Kidney glomerular epithelial cell (primary cell): Measurements from ENCODE around the gene NPVF.
A peak's percentile ranks its signal among the peaks of the same experiment; 100 is the strongest.

Experiments used
- DNase-seq: peaks from one replicate; lab custom pipeline; 2025; lab: John Stamatoyannopoulos, UW

NPVF gene

DNA sequence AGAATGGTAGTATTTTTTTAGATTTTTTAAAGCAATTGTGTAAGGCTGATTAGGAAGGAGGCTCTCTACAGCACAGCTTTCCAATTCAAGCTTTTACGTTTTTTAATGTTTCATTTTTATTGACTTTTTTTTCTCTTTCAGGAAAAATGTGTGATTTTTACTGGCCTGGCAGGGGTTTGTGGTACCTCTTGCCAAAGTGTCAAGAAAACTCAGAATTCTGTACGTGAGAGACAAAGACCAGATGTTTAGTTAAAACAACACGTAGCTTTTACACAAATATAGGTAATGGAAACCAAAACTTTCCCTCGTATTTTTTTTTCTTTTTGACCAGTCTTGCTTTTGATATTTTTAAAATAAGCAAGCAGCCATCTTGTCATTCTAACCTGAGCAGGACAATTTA, 6.0 kb upstream of the NPVF start:
- no peak for DNase-seq

DNA sequence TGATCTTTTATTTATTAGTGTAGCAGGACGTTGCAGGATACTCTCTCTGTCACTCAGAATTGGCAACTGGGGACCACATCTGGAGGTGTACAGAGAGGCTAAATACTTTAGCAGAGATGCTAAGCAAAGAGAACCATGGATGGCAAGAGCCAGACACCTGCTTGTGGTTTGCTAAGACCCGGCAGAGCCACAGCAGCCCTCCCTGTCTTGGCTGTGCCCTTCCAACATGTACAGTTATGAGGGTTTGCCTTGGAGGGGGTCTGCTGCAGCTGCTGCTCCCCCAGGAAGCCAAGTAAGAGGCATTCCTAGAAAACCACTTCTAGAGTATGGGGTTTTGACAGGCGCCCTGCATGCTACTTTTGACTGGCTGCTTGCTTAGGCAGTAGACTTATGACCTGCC, 5.1 kb downstream of the NPVF start:
- no peak for DNase-seq

DNA sequence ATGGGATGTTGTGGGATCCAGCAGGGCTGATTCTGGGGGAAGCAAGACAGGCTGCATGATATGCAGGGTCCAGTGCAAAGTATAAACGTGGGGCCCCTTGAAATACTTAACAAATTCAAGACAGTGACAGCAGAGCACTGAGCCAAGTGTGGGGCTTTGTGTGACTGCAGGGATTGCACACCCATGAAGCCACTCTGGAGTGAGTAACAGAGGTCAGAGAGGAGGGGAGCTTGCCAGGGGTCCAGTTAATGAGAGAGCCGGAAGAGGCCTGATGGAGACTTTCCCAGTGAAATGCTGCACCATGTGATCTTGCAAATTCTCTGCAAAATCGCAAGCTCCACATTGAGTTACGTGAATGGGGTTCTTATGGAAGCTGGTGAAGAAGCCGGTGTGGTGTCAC, 5.6 kb downstream of the NPVF start:
- DNase-seq: no peak

DNA sequence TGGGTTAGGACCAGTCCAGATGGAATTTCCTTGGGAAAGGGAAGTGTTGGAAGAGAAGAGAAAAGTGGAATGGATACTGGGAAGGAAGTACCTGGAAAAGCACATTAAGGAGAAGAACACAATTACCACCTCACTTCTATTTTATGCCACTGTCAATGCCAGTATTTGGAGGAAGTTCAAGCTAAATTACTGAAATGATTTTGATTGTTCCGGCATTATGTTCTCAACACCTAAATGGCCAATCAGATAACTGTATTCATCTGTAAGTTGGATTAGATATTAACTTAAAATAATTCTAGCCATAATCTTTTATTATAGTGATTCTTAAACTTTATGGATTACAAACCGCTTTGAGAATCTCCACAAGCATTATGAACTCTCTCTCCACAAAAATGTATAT, 7.3 kb downstream of the NPVF start:
- DNase-seq: no peak

DNA sequence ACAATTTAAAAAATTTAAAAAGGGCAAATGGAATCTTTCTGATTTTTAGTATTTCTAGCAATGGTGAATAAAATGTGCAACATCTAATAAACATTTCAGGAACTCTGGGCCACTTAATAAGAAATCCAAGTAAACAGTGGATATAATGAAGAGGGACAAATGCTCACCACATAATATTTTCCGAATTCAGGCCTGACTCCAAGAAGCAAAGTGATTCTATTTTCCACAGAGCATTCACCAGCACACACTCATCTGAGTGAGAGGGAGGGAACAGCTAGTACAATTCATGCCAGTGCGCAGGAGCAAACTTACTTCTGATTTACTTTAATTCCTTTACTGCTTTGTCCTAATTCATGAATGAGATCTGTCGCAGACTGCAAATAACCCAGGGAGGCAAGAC, 10.1 kb downstream of the NPVF start:
- DNase-seq: no peak

DNA sequence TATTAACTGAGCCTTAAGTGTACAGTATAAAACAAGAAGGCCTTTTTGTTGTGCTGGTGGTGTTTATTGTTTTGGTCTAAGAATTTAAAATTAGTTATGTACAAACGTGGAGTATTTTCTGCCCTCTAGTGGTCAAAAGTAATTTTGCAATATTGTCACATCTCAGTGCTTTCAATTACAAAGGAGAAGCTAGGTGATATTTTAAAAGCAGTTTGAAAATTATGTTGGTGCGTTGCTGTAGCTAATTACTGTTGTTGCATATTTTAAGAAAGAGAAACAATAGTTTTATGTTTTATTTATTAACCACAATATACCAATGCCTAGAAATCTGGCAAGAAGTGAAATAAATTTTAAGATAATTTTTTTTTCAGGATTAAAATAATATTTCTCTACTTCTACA, 11.4 kb downstream of the NPVF start:
- DNase-seq: peak; percentile 48

DNA sequence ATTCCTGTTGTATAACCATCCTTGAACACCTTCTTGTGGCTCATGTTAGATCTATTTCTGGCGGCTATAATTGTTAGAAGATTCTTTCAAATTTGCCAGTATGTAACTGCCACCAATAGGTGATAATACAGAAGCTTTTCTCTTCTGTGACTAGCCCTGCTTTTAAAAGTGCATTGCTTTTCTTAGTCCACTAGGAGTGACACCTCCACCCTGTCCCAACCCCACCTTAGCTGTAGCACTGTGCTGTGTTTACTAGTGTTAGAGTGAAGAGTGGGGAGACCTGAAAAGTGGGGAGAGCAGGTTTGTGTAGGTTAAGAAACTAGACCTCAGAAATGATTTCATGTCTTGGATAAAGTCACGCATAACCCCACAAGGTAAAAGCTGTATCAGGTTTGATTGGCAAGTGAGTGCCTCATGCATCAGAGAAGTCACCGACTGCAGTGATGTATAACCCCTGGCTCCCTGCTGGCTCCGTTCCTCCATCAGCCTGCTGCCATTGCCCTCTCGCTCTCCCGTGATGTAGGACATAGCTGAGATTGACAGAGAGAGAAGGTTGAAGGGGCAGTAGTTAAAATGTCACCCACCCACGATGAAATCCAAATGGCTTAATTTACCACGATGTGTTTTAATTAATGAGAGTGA, 12.5 kb downstream of the NPVF start:
- DNase-seq: no peak

DNA sequence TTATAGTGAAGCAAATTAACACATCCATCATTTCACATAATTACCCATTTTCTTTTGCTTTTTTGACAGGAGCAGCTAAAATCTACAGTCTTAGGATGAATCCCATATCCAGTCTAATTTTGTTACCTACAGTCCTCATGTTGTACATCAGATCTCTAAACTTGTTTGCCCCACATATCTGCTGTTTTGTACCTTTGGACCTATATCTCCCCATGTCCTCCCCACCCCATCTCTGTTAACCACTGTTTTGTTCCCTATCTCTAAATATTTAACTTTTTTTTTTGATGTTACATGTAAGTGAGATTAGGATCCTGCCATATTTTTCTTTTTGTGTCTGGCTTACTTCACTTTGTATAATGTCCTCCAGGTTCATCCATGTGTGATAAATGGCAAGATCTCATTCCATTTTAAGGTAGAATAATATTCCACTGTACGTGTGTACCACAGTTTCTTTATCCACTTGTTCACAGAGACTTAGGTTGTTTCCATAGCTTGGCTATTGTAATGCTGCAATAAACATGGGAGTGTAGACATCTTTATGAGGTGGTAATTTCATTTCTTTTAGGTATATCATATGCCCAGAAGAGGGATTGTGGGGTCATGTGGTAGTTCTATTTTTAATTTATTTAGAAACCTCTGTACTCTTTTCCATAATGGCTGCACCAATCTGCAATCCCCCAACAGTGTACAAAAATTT, 19.6 kb downstream of the NPVF start:
- no peak for DNase-seq

DNA sequence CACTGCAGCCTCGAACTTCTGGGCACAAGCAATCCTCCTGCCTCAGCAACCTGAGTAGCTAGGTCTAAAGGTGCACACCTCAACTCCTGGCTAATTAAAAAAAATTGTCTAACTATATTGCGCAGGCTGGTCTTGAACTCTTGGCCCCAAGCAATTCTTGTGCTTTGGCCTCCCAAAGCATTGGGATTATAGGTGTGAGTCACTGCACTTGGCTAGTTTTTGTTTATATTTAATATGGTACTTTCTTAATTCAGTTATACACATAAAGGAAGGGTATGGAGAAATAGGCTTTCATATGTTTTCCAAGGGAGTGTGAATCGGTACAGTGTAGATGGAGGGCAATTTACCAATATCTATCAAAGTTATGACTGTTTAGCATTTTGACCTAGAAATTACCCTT, 20.4 kb downstream of the NPVF start:
- no peak for DNase-seq

DNA sequence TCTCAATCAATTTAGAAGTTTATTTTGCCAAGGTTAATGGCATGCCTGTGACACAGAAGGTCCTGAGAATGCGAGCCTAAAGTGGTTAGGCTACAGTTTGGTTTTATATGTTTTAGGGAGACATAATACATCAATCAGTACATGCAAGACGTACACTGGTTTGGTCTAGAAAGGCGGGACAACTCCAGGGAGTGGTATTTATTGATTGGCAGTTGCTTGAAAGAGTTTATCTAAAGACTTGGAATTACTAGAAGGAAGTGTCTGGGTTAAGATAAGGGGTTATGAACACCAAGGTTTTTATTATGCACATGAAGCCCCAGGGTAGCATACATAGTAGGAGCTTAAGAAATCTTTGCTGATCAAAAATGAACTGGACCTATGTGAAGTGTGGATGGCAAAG, 21.5 kb downstream of the NPVF start:
- no peak for DNase-seq

DNA sequence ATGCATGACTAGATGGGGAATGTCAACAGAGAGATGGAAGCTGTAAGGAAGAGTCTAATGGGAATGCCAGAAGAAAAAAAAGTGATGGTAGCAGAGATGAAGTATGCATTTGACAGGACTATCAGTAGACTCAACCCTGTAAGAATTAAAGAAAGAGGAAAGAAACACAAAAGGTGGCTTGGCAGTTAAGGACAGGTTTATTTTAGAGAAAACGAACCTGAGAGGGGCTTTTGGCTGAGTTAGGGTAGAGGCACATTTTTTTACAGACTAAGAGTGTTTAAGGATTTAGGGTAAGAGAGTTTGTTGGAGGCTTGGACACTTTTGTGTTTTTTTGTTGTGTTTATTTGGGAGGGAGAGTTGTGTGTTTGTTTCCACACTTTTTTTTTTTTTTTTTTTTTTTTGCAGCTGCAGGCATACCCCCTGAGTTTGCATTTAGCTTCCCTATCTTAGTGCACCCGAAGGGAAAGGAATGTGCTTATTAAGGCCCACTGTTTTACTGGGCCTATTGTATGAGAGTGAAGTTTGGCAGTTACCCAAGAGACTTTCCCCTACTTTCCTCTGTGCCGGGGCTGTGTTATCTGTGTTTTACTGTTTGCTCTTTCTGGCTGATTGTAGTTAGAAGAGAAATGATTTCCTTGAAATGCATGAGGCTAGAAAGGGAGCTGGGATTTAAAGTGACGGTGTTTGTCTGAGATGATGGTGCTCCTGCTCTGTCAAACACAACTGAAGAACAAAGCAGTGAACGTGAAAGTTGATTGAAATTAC, 32.0 kb downstream of the NPVF start:
- no peak for DNase-seq

DNA sequence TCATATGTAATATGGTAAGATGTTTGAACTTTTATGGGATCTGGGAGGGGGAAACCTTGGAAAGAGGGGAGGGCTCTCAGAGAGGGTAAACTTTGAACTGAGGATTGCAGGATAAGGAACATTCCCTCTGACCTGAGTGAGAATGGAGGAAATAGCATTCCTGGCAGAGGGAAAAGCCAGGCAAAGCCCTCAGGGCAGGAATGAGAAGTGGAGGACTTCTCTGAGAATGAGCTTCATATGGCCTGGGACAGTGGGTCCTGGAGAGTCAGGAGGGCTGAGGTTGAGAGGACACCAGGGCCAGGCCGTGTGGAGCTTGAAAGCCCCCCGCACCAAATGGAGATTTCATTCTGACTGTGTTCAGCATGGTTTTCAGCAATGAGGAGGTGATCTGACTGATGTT, 34.2 kb downstream of the NPVF start:
- DNase-seq: no peak

DNA sequence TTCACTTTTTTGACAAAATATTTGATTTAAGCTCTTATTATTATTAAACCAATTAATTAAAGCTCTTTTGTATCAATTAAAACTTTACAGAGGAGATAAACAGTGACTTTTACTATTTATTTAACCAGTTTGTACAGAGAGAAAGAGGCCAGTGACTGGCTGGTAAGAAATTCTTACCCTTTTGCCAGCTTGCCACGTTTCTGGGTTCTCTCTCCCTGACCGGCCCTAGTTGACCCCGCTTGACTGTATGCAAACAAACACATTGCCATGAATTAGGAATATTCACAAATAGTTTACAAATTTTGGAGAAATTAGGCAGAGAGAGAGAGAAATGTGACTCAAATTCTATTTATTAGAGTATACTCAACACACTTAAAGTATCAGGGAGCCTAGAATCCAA, 36.2 kb downstream of the NPVF start:
- DNase-seq: no peak

DNA sequence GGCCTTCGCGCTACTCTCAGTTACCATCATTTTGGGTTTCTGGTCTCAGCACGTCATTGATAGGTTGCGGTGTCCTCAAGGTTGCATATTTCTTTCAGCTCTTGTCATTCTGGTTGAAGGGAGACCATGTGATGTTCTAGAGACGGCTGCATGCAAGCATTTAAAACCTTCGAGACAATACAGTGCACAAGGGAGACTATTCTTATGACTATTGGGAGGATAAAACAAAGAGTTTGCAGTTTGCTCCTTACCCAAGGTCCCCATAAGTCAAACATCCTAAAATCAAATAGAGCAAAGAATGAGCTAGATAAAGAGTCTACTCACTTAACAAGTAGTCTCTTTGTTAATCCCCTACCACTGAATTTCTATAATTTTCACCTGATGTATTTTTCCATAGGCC, 39.1 kb downstream of the NPVF start:
- no peak for DNase-seq

DNA sequence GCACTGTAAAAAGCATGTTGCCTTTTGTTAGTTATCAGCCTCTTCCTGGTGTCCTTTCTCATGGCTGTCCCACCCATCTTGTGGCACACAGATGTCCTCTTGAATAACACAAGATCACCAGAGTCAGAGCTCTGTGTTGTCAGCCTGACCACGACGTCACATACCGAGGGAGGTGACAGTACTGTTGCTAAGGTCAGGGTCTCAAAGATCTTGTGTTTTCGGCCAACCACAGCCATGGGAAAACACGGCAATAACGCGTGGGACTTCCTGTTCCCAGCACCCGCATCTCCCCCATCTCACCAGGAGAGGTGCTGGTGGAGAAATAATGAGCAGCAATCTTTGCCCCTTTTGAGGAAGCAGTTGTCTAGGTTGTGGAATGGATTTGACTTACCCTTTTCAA, 40.4 kb downstream of the NPVF start:
- no peak for DNase-seq

DNA sequence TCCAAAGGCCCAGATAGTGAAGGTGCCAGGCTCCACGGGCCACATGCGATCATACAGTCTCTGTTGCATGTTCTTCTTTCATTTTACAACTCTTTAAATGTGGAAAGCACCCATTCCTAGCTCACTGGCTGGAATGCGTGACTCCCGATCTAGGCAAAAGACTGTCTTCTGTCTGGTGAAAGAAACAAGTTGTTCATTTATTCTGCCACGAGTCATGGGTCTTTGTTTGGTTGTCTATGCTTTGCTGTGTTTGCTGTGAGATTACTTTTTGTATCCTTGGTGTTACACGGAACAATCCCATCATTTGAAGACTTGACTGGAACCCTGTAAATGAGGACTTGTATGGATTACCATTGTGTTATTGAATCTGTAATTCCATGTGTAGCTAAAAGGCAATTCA, 41.9 kb downstream of the NPVF start:
- DNase-seq: no peak

DNA sequence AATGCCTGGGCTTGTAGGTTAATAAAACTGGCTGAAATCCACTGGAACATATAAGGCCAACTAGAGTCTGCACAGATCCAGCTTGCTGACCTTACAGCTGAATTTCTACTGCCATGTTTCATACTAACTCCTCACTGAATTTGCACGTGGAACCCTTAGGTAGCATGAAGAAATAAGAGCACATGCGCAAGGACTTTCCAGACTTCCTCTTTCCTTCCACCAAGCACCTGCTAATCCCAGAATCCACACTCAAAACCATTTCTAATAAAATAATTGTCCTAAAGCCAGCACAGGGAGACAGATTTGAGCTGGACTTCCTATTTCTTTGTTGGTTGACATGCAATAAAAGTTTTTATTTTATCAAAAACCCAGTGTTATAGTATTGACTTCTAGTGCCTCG, 46.8 kb downstream of the NPVF start:
- DNase-seq: no peak

DNA sequence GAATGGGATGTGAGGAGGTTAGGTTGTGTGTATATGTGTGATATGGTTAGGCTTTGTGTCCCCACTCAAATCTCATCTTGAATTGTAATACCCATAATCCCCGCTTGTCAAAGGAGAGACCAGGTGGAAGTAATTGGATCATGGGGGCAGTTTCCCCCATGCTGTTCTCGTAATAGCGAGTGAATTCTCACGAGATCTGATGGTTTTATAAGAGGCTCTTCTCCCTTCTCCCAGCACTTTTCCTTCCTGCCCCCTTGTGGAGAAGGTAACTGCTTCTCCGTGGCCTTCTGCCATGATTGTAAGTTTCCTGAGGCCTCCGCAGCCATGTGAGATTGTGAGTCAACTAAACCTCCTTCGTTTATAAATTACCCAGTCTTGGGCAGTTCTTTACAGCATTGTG, 47.3 kb downstream of the NPVF start:
- no peak for DNase-seq

DNA sequence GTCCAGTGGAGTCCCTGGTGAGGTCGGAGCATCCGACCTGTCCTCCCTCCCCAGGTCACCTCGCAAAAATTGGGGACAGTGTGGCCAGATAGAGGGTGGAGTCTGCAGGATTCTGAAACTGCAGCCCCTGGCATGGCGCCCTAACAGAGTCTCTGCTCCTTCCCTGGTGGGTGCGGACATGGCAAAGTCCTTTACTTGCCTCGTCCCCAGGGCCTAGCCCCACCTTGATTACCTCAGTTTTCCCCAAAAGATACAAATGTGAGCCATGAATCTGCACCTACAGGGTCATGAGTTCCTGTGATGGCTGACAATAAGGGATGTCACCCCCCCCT, 47.7 kb downstream of the NPVF start:
- no peak for DNase-seq

DNA sequence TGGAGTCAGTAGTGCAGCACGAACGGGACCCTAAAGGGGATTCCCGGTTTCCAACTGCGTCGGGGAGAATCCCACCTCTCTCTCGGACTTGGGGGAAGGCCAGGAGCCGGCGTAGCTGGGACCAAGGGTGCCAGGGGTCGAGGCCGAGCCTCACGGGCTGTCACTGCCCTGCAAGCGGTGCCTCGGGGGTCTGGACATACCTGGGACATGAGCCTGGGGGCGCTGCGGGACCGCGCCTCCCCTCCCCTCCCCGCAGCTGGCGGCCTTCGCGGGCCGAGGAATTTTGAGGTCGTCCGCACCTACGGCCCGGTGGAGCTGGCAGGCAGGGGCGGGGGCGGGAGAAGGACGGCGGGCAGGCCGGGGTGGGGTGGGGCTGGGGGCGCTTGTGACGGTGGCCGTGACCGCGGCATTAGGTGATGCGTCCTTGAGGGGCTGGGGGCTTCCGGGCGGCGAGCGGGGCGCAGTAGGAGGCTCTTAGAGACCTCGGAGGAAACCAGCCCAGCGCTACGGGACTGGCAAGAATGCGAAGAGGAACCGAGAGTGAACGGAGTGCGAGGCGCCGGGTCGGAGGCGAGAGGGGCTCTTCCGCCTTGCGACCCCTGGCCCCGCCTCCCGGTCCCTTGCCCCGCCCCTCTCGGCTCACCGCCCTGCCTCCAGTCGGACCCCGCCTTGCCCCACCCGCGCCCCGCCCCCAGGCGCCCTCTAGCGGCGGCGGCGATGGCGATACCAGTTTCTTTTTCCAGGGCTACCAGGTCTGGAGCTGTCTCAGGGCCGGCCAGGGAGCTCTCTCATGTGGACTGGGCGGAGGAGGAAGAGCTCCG, 48.3 kb downstream of the NPVF start:
- peak; percentile 74 for DNase-seq

DNA sequence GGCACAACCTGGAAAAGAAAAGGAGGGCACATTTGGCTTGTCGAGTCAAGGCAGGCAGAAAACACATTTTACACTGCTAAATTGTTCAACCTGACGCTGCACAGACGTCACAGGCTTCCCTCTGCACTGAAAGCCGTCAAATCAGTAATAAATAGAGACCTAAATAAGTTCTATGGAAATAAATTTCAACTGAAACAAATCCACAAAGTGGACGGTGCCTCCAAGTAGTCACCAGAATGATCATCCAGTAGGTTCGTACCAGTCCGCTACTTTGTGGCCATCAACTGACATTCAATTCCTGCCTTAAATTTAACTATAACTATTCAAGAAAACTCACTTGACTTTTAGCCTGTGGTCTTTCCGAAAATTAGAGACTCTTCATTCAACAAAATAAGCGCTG, 49.0 kb downstream of the NPVF start:
- DNase-seq: no peak
